Non-pigmented ciliary epithelial cell (primary cell): ENCODE measurements around the gene AGAP1.

Source experiments
- DNase-seq: peaks from one replicate; pipeline ENCODE4 v3.0.0-alpha.2; 2010; ENCODE audit warnings: low read depth

AGAP1 gene

GRCh38 chr2:235966932-235967757 is 473.3 kb downstream of the AGAP1 start:
- no peak for DNase-seq

- DNase-seq, result no peak
These were observed 474.3 kb downstream of the AGAP1 start for GRCh38 chr2:235968155-235968554.

GRCh38 chr2:235968616-235969324 is 474.9 kb downstream of the AGAP1 start:
- no peak for DNase-seq

- no peak for DNase-seq
These were observed 476.6 kb downstream of the AGAP1 start for GRCh38 chr2:235970204-235971040.

GRCh38 chr2:235976516-235976915 is 482.7 kb downstream of the AGAP1 start:
- no peak for DNase-seq

- no peak for DNase-seq
These were observed 483.1 kb downstream of the AGAP1 start for GRCh38 chr2:235976956-235977355.

- DNase-seq, result no peak
These were observed 483.6 kb downstream of the AGAP1 start for GRCh38 chr2:235977445-235977844.

- DNase-seq, result no peak
These were observed 484.2 kb downstream of the AGAP1 start for GRCh38 chr2:235978022-235978421.

GRCh38 chr2:235979037-235979436 is 485.2 kb downstream of the AGAP1 start:
- DNase-seq, result no peak

GRCh38 chr2:235979753-235980435 is 486.1 kb downstream of the AGAP1 start:
- no peak for DNase-seq

GRCh38 chr2:235981631-235982030 is 487.8 kb downstream of the AGAP1 start:
- DNase-seq, result no peak

- DNase-seq, result no peak
These were observed 489.2 kb downstream of the AGAP1 start for GRCh38 chr2:235983016-235983415.

- no peak for DNase-seq
These were observed 490.7 kb downstream of the AGAP1 start for GRCh38 chr2:235984552-235984951.

- no peak for DNase-seq
These were observed 492.5 kb downstream of the AGAP1 start for GRCh38 chr2:235986361-235986760.

GRCh38 chr2:235988271-235989015 is 494.6 kb downstream of the AGAP1 start:
- DNase-seq, result no peak

GRCh38 chr2:235989591-235989990 is 495.7 kb downstream of the AGAP1 start:
- DNase-seq, result no peak

- no peak for DNase-seq
These were observed 496.5 kb downstream of the AGAP1 start for GRCh38 chr2:235990344-235990743.

GRCh38 chr2:235992024-235992423 is 498.2 kb downstream of the AGAP1 start:
- no peak for DNase-seq

- DNase-seq, result no peak
These were observed 502.6 kb downstream of the AGAP1 start for GRCh38 chr2:235996419-235996818.

GRCh38 chr2:235999011-235999410 is 505.2 kb downstream of the AGAP1 start:
- DNase-seq, result no peak

GRCh38 chr2:236001166-236001828 is 507.5 kb downstream of the AGAP1 start:
- no peak for DNase-seq
